ENCODE data around the gene TGFB2. TPM values are rescaled to one million over a fixed set of nuclear protein-coding genes. Genes with fewer than 3 reads are reported as not detected.
"Not testable (repeated sequence)": the region's sequence is repeated elsewhere in the genome, so short reads cannot be mapped to it uniquely, and the experiment has no call there.

Gene TGFB2
- 10 to 100 TPM; 40.9 to 97.0 (median 59.8) TPM for polyA plus RNA-seq (ENCODE audit: insufficient read length in 10 of 10)
- long read RNA-seq, donor 1, full-length matches to known transcripts: 13 of 29 reads
- long read RNA-seq, donor 1, partial matches to known transcripts: 16 of 29 reads
- long read RNA-seq, donor 1, other reads (novel, unspliced or antisense): 0 of 29 reads
- long read RNA-seq, donor 2, full-length matches to known transcripts: 8 of 8 reads
- long read RNA-seq, donor 2, partial matches to known transcripts: 0 of 8 reads
- long read RNA-seq, donor 2, other reads (novel, unspliced or antisense): 0 of 8 reads
- long read RNA-seq, donor 3: 0 reads
- long read RNA-seq, donor 4, full-length matches to known transcripts: 7 of 7 reads
- long read RNA-seq, donor 4, partial matches to known transcripts: 0 of 7 reads
- long read RNA-seq, donor 4, other reads (novel, unspliced or antisense): 0 of 7 reads
- long read RNA-seq, donor 5, full-length matches to known transcripts: 11 of 11 reads
- long read RNA-seq, donor 5, partial matches to known transcripts: 0 of 11 reads
- long read RNA-seq, donor 5, other reads (novel, unspliced or antisense): 0 of 11 reads
- long read RNA-seq, donor 6, full-length matches to known transcripts: 17 of 17 reads
- long read RNA-seq, donor 6, partial matches to known transcripts: 0 of 17 reads
- long read RNA-seq, donor 6, other reads (novel, unspliced or antisense): 0 of 17 reads
- long read RNA-seq, donor 7, full-length matches to known transcripts: 11 of 11 reads
- long read RNA-seq, donor 7, partial matches to known transcripts: 0 of 11 reads
- long read RNA-seq, donor 7, other reads (novel, unspliced or antisense): 0 of 11 reads
- long read RNA-seq, donor 8, full-length matches to known transcripts: 3 of 3 reads
- long read RNA-seq, donor 8, partial matches to known transcripts: 0 of 3 reads
- long read RNA-seq, donor 8, other reads (novel, unspliced or antisense): 0 of 3 reads
- long read RNA-seq, donor 9, full-length matches to known transcripts: 3 of 3 reads
- long read RNA-seq, donor 9, partial matches to known transcripts: 0 of 3 reads
- long read RNA-seq, donor 9, other reads (novel, unspliced or antisense): 0 of 3 reads

DNA sequence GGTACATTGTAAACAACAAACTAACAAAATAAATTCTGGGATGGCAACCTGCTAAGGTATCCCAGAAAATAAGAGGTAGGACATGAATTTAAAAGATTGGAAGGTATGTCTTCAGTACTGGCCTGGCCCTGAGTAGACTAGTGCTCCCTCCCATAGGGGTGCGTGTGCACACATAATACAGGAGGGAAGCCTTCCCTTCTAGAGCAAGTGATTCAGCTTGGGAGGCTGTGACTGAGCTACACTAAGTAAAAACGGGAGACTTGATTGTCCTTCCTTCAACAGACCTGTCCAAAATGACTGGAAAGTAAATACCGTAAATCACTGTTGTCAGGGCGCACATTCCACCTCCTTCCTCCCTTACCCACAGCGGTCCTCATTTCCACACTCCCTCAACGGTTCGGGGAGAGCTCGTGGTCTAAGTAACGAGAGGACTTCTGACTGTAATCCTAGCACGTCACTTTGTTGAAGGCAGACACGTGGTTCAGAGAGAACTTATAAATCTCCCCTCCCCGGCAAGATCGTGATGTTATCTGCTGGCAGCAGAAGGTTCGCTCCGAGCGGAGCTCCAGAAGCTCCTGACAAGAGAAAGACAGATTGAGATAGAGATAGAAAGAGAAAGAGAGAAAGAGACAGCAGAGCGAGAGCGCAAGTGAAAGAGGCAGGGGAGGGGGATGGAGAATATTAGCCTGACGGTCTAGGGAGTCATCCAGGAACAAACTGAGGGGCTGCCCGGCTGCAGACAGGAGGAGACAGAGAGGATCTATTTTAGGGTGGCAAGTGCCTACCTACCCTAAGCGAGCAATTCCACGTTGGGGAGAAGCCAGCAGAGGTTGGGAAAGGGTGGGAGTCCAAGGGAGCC is at the start of gene TGFB2:
Gene TGFB2, plus strand, starts transcription at position 523 of the 859 bp plus-strand sequence. CDS start 1,366 bp downstream, outside the sequence.
- DNase-seq: peak; percentile 83 to 95 (median 90)

DNA sequence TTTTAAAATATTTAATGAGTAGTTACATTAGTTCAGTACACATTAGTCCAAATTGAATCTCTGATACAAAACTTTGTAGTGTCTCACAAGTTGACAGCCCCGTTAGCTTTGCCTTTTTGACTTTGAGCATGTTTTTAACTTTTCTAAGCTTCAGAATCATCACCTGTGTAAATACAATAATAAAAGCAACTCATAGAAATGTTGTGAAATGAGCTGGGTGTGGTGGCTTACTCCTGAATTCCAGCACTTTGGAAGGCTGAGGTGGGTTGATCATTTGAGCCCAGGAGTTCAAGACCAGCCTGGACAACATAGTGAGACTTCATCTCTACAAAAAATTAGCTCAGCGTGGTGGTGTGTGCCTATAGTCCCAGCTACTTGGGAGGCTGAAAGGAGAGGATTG is 49.0 kb upstream of the TGFB2 start:
- DNase-seq: no peak

DNA sequence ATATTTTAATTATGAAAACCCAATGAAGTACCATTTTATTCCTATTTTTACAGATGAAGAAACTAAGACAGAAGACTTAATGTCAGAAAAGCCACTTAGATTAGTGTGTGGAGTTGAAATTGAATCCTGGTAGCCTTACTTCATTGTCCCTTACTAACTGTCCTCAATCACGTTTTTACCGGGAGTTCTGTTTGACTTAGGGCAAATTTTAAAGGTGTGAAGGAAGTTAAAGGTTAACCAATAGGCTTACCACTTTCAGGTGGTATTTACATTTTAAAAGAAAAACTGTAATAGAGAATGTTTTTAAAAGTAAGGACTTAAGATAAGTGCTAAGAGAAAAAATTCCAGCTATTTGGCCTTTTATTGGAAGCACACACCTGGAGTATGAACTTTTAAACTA is 47.7 kb upstream of the TGFB2 start:
- no peak for DNase-seq

DNA sequence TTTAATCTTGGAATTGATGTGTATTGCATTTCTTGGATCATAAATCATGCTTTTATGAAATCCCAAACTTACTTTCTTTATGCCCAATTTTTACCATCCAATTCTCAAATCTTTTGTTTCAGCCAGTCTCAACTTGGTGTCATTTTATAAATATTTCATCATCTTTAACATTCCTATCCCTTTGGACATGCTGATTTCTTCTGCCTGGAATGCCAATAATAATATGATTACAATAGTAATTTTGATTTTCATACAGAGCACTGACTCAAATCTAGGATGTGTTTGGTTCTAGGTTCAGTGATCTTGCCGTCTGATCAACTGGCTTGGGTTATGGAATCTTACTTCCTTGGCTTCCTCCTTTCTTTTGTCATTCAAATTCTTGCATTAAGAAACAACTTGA is 47.3 kb upstream of the TGFB2 start:
- no peak for DNase-seq

DNA sequence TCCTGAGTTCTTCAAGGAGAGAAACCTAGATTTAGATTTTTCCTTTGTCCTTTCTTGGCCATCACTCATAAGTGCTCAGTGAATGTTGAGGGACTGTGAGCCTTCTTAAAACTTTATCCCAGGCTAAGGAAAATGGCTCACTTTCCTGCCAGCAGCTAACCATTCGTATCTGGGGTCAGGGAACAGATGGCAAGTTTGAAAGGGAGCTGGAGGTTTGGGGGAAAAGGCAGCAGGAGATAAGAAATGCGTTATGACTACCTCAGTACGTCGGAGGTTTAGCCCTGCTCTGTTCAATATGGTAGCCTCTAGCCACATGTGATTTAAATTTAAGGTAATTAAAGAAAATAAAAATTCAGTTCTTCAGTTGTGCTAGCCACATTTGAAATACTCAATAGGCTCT is 46.7 kb upstream of the TGFB2 start:
- no peak for DNase-seq

DNA sequence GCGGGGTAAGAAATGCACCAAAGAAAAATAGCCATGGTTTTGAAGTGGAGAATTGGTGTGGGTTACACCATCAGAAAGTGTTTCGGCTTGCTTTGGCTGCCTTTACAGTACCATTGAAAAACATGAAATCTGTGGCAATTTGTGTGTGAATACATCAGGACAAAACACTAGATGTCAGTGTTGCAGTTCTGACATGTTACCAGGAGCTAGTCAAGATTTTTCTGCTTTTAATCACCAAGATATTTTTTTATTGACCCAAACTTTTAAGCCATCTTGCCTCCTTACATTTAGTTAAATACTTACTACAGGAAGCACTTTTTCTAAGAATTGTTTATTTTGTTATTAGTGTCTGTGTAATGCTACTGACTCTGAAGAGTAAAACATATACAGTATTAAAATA is 45.7 kb upstream of the TGFB2 start:
- DNase-seq: peak; percentile 31 to 70 (median 35)

DNA sequence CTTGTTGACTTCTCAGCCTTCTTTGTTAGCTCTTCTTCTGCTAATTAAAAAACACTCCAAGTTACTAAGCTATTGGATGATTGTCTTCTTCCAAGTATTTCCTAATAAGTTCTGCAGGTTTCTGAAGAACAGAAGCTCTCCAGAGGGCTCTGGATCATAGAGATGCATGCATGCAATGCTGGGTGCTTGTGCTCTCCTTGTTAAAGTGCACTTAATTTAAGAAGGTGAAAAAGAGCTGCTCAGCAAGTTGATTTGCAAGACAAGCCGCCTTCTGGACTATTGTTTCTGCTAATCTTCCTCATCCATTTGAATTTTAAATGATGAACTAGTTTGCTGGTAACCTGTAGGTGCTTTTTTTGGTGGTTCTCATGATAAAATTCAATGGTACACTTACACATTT is 43.9 kb upstream of the TGFB2 start:
- DNase-seq: no peak

DNA sequence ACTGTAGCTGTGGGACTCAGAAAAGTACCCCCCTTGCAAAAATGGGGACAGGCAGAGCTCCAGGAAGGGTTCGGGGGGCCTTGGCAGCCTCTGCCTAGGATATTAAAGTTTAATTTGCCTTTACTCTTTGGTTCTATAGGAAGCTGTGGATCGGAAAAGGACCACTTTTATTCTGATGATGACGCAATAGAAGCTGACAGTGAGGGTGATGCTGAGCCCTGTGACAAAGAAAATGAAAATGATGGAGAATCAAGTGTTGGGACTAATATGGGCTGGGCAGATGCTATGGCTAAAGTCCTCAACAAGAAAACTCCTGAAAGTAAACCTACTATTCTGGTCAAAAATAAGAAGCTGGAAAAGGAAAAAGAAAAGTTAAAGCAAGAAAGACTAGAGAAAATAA is 43.0 kb upstream of the TGFB2 start:
- no peak for DNase-seq

DNA sequence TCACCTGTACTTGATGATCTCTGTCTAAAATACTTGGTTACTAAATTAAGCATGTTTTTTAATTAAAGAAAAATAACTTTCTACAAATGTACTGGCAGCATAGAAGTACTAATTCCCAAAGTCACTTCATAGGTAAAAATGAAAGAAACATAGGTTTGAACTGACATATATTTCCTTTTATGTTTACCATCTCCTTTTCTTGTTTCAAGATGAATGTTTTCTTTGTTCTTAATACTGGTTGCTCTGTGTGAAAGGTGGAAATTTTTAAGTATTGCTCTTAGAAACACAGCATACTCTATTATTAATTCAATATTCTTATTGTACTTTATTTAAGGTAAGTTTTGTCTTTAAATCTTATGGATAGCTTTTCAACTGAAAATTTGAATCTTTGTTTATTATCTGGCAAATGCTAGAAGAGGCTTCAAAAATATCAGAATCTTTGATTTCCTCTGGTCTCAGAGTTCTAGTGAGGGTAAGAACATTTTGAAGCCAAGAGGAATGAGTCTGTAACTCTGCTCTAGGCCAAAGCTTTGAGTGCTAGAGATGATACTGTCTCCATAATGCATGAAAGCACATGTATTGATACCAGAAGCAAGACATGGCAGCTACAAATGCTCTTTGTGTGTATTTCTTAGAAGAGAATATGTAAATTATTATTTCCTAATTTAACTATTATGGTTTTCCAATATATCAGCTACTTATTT is 41.8 kb upstream of the TGFB2 start:
- no peak for DNase-seq

DNA sequence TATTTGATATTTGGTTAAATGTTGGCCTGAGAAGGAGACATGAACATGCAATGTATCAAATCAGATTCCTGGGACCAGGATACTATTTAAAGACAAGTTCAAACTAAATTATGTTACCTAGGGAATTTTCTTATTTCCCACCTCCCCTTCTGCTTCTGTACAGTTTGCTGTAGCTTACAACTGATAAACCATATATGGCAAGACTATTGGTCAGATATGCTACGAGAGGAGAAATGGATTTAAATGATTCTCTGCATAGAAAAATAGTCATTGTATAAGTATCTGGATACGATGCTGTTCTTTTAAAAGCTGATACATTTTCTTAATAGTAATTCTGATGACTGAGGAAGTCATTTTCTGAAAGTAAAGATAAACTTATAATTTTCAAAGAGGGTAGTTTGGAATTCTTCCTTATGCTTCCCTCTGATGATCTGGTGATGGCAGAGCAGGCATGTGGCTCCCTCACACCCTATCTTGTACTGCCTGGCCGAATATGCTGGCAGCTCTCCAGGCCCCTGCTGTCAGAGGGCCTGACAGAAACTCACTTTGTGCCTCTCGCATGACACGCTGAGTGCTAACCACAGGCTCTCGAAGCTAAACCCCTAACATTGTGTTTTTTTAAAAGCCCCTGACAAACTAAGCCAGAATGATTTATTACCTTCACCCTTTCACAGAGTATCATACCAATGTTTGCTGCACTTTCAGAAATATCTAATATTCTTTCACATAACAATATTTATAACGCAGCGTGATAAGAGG is 40.7 kb upstream of the TGFB2 start:
- DNase-seq: peak; percentile 32 to 53 (median 32)

DNA sequence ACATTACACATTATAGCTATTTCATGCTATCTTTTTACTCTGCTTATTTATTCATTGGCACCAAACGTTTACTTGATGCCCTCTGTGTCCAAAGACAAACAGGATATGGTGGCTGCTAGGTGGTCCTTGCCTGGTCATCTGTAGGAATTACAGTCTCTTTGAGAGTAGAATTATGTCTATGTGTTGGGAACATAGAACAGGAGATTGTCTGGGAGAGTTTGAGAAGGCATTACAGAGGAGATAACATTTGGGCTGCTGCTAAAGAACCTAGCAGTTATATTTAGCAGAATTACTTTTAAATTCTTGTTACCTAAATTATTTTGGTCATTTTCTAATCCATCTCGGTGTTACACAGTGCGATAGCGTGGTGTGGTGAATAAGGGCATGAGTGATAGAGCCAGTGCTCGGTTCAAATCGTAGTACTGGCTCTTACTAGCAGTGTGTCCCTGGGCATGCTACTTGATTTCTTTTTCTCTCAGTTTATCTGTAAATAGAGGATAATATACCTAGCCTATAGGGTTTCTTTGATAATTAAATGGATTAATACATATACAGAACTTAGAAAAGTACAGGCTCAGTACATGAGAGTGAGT is 39.6 kb upstream of the TGFB2 start:
- DNase-seq: no peak

DNA sequence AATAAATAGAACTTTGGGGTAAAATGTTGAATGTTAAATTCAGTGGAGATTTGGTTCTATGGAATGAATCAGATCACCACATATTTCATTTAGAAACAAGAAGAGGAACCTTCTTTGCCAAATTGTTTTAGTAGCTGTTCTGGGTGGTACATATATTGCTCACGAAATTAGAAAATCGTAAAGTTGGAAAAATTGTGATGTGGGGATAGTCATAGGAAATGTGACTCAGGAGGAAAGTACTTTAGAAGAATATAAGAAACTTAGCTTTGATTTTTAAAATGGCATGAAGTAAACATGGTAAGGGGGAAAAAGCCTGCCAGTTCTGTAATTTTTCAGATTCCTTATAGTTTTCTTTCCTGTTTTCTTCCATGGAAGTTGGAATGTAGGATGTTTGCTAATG is 32.6 kb upstream of the TGFB2 start:
- DNase-seq: no peak

DNA sequence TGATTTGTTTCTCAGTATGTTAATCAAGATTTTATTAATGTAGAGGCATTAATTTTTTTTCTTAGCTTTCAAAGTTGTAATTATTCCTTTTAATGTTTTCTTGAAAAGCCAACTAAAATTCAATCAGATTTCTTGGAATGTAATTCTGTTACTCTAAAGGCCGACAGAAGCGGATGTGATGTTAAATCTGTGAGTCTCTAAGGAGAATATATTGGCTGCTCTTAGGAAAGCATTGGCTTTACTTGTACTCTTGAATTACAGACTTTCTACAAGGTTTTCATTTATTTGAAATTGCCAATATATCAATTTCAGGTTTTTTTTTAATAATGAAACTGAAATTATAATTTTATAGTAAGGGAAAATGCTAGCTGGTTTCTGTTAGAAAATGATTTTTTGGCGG is 30.8 kb upstream of the TGFB2 start:
- peak in 2 of 3 donors; percentile 20 to 56 for DNase-seq

DNA sequence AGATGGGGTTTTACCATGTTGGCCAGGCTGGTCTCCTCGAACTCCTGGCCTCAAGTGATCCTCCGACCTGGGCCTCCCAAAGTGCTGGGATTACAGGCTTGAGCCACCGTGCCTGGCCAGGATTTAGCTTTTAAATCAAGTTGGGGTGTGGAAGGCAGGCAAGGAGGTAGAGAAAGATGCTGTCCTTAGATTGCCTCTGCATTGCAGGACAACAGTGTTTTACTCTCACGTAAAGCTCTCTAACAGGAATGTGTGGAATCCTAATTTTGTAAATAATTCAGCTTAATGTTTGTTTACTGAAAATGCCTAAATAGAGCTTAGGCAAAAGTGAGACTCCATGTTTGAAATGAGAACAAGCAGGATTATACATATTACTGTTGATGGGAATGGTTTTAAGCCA is 29.5 kb upstream of the TGFB2 start:
- no peak for DNase-seq

DNA sequence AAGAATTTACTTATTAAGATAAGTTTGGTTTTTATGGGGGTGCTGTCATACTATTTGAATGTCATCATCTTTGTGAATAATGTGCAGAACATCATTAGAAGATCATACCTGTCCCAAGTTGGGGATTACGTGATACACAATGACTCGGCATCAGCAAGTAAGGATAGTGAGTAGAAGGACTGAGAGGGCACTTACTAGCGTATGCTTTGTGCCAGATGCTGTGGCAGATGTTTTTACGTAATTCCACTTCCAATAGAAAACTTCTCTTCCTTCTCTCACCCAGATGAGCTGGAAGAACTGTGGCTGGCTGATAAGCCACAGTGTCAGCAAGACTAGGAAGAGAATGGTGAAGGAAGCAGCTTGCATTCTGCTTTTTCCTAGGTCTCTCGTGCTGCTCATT is 28.1 kb upstream of the TGFB2 start:
- DNase-seq: no peak

DNA sequence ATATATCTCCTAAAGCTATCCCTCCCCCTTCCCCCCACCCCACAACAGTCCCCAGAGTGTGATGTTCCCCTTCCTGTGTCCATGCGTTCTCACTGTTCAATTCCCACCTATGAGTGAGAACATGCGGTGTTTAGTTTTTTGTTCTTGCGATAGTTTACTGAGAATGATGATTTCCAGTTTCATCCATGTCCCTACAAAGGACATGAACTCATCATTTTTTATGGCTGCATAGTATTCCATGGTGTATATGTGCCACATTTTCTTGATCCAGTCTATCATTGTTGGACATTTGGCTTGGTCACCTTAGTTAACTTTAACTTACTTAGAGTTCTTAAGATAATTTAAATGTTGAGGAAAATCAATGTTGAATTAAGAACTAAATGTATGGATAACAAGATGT is 25.0 kb upstream of the TGFB2 start:
- not testable (repeated sequence) for DNase-seq

DNA sequence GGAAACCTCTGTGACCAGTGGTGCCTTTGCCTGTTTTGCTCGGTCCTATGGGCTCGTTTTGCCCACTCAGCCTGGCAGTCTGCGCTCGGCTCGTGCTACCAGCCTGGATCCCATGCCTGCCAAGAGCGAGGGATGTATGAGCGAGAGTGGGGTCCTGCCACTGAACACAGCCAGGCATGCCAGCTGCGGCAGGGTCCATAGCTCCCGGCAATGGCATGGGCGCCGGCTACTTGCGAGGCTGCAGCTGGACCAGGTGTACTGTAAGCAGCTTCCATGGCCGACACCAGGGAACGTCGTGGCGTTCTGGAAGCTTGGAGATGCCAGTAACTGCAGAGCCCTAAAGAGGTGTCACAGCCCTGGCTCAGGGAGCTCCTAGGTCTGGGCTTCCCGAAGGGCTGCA is 22.4 kb upstream of the TGFB2 start:
- no peak for DNase-seq

DNA sequence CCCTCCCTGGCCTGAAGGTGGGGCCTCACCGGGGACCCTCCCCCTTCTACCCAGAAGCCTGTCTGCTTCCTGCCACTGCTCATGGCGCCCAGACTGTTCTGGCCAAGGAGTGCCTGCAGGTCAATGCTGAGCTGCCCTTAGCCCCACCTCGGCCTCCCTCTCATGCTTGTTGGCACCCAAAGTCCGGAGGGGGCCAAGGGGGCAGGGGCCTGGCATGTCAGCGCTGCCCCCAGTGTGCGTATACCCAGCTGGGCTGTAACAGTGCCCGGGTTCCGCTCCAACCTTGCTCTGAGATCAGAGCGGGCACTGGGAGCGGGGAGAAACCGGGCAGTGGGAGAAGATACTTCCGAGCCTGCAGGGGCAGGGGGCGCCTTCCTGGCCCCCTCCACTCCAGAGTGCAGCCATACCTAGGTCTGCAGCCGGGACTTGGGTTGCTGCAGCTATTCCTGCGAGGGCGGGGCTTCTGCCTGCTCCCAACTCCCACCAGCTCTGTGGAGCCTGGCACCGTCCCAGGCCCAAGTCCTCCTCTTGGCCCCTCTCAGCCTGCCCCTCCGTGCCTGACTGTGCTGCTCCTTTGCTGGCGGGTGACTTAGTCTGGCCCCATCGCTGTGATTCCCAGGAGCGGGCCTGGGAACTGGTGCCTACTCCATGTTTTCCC is 21.4 kb upstream of the TGFB2 start:
- no peak for DNase-seq

DNA sequence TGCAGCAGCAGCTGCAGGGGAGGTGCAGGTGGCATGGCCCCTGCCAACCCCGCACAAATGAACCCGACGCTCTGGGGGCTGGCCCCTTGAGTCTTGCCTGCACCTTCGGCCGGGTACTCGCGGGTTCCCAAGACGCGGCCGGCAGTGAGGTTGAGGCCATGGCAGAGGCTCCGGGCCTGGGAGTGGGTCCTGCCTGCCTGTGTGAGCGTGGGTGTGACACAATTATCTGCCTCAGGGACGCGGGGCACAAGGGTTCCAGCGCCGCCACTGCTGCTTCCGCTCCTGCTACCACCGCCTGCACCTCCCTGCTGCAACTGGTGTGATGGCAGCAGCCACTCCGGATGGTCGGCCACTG is 20.9 kb upstream of the TGFB2 start:
- DNase-seq: no peak
